SK-N-DZ (cell line): ENCODE results near the gene COLEC11. TPM values are rescaled to one million over a fixed set of nuclear protein-coding genes. Genes with fewer than 3 reads are reported as not detected.
A peak's percentile ranks its signal among the peaks of the same experiment; 100 is the strongest.
"Not testable (repeated sequence)": the region's sequence is repeated elsewhere in the genome, so short reads cannot be mapped to it uniquely, and the experiment has no call there.

Experiments
- DNase-seq: peaks from one replicate; pipeline ENCODE4 v3.0.0-alpha.2; 2015; ENCODE audit warnings: low spot score
- polyA plus RNA-seq, 2 experiments: library from polyadenylated mRNA; depleted of rRNA; stranded (reverse); fragments of >200 nt; gene quantifications; 2 replicates each; pipeline ENCODE4 v1.2.3, GENCODE V29; 2014

The COLEC11 gene
- 28.0 and 37.2 TPM in 2 replicates for polyA plus RNA-seq (2014; cell fraction: cytosol; rRNA removed)
- 24.5 and 27.2 TPM in 2 replicates for polyA plus RNA-seq (2014; cell fraction: nucleus; rRNA removed)

DNA sequence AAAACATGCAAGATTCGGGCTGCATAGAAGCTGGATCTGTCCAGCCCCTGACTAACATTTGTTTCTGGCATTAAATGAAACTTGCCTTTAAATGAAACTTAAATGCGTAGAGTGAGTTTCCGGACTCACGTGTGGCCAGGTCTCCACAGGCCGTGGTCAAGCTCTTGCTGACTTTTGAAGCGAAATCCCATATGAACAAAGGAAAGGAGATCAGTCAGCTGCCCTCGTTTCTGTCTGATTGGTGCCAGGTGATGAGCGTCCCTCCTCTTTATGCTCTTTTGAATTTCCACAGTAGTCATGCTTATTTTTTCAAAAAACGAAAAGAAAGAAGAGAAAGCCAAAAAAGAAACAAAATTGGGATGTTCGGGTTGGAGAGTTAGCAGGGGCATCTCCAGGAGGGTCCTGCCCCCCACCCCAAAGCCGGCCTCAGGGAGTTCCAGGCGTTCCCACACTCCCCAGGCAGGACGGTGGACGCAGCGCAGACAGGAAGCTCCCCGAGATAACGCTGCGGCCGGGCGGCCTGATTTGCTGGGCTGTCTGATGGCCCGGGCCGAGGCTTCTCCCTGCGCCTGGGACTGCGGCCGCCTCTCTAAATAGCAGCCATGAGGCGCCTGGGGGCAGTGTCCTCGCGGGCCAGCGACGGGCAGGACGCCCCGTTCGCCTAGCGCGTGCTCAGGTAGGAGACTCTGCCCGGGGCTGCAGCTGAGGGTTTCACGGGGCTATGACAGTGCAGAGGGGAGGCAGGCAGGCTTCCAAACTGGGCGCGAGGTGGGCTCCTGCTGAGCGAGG is at the start of gene COLEC11:
TSS of gene COLEC11 (plus strand) at position 620 of the 789 bp plus-strand sequence. CDS start 9,229 bp downstream, outside the sequence.
- DNase-seq: peak; percentile 45

DNA sequence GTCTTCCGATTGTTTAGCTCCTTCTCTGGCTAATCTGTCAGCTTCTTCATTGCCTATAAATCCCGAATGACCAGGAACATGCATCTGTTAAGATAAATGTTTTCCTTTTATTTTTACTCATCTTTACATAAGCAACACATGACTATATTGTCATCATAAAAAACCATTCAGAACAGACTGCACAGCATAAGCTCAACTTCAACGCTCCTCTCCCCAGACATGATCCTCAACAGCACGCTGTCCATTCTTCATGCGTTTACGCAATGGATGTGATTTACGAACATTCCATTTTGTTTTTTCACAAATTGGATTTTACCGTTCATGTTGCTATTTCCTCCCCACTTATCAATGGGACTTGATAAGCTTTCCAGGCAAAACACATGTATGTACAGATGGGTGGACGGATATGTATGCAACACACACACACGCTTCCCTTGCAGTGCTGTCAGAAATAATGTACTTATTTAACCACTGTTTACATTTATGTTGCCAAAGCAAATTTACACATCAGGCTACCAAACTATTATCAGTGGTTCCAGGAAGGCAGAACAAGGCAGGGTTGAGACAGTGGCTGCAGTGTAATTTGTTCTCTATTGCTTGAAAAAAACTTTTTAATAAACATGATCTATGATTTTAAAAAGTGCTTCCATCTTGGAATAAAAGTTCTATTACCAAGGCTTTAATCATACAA is 49.0 kb upstream of the COLEC11 start:
- DNase-seq: no peak

DNA sequence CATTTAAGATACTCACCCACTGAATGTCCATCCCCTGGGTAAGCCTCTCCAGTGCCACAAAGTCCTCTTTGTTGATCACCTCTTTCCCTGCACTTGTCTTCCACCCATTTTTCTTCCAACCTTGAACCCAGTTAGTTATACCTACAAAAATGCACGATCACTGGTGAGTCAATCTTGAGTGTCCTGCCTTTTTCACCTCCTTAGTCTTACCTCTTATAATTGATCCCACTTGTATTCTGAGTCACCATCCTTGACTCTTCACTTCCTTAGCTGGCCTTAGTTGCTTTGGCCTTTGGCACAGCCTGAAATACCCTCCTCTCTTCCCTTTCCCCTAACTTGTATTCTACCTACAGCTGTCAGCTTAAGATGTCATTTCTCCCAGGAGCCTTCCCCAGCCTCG is 47.0 kb upstream of the COLEC11 start:
- no peak for DNase-seq

DNA sequence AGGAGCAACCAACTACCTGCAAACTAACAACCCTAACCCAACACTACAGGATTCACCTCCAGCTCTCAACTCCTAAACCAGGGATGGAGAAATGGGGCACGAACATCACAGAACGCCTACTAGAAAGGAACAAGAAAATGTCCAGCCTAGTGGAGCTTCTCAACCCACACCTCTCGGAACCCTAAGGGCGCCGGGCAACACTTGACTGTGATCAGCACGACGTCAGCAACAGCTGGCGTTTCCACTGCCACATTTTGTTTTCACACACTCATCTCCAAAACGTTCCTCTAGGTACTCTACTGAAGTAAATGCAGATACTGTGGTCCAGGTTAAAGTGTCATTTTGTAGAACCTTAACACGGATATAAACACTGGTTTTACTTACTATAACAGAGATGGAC is 41.0 kb upstream of the COLEC11 start:
- DNase-seq: no peak

DNA sequence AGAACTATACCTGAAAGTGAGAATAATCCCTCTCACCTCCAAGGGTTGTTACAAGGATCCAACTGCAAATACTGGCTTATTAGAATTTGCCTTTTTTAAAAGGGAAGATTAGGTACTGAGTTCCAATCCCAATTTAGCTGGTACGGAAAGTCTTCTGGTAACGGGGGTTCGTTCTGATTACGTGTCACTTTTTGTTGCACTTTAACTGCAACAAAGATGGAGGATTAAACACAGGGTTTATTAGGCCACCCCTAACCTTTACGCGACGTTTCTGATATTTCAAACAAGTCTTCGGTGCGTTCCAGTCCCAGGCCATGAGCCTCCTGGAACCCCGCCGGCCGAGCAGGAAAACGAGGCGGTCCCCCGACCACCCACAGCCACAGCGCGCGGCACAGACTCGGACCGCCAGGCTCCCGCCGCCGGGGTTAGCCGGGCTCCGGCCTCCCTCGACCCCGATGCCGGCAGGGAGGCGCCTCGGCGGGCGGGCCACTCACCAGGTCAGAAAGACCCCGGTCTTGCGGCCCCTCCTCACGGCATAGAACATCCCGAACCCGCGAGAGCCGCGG is 37.2 kb upstream of the COLEC11 start:
- DNase-seq: no peak

DNA sequence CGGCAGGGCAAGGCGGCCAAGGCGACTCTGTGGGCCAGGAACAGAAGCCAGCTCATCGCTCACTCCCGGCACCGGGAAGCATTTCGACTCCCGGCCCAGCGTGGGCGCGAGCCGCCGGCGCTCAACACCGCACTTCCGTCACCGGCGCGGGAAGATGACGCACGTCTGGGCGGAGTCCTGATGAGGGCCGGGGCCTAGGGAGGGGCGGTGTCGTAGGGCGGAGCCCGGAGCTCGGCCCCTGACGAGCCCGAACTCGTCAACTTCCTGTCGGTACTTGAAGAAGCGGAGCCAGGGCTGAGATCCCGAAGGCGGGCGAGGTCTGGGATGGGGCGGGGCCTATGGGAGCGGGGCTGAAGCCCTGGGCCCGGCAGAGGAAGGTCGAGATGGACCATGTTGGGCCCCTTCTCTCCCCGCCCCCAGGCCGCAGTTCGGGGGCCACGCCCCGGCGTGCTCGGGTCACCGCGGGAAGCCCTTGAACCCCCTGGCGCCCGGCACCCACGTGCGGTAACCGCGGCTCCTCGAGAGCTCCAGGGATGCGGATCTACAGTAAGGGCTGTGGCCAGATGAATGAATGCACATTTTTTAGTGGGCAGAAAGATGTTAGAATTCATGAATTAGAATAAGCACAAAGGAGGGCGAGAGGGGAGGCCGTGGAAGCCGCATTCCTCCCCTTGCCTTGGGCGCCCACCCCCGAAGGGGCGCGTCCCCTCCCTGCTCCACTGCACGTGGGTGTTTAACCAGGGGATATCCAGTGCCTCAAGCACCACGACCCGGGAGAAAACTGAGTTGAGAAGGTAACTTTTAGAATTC is 36.5 kb upstream of the COLEC11 start, which contains the start of gene RNASEH1:
TSS of gene RNASEH1 (minus strand) at position 129 of the 810 bp plus-strand sequence. CDS start at position 56, 73 bp downstream.
- peak; percentile 99 for DNase-seq

DNA sequence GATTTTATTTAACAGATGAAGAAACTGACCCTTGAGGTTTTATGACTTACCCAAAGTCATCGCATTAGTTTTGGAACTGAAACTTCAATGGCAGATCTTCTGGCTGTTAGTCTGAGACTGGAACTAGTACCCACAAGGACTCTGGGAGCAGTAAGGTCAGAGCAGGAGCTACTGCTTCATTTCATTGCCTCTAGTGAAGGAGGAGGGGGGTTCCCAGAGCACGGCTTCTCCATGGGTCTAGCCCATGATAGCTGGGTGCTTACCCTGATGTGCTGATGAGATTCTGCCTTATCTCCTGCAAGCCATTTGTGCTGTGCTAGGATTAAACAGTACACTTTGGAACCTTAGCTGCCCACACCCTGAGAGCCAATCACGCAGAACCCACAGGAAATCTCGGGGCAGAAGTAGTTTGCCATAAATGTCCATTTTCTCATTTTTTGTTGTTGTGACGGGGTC is 31.4 kb upstream of the COLEC11 start:
- no peak for DNase-seq

DNA sequence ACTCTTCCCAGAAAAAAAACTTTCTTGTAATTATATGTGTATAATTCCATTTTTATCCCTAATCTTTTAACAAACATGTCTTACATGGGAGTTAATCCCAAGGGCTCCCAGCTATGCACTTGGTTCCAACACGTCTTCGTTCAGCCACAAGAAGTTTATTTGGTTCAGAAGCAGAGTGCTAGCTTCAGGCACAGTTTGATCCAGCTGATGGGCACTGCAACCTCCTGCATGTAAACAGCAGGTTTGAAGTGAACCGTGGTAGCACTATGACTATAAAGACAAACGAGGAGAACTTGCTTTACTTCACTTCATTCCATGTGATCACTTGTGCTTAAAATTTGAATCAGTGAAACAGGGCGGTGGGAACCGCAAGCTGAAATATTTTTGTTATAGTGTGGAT is 29.8 kb upstream of the COLEC11 start:
- no peak for DNase-seq

DNA sequence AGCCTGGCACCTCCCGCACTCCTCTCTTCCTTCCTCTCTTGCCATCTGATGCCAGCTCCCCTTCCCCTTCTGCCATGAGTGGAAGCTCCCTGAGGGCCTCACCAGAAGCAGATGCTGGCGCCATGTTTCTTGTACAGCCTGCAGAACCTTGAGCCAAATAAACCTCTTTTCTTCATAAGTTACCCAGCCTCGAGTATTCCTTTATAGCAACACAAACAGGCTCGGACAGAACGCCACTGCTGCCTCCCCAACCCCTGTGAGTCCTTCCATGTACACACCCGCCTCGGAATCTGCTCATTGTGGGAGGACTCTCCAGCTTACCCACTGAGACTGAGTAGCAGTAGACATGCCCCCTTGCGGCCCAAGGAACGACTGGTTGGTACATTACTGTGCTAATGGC is 28.1 kb upstream of the COLEC11 start:
- DNase-seq: no peak

DNA sequence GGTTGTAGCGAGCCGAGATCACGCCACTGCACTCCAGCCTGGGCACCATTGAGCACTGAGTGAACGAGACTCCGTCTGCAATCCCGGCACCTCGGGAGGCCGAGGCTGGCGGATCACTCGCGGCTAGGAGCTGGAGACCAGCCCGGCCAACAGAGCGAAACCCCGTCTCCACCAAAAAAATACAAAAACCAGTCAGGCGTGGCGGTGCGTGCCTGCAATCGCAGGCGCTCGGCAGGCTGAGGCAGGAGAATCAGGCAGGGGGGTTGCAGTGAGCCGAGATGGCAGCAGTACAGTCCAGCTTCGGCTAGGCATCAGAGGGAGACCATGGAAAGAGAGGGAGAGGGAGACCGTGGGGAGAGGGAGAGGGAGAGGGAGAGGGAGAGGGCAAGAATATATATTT is 25.3 kb upstream of the COLEC11 start:
- not testable (repeated sequence) for DNase-seq

DNA sequence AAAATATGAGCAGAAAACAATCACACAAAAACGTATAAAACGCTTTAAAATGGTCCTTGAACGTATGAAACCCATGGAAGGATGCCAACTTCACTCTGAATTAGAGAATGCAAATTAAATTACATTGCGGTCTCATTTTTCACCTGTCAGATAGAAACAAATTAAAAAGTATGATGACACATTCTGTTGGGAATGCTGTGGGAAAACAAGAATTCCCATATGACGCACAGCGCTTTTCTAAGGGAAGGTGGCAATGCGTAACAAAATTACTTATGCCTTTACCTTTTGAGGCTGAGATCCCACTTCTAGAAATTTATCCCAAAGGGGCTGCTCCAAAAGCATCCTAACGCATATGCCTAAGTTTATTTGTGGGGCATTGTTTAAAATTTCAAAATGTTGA is 23.6 kb upstream of the COLEC11 start:
- peak; percentile 56 for DNase-seq

DNA sequence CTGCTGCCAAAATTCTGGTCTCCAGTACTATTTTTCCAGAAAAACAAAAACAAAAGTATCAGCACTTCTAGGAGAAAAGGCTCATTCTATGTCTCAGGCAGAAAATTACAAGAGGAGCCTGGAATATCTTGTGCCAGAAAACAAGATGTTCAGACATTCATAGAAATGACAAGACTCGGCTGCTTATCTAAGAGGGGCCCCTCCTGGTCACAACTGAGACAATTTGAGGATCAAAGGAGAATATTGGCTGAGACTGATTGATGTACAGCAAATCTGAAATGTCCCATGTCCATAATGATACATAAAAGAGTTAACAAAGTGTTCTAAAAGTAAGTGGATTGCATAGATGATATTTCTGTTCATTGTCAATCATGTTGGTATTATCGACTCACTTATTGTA is 22.3 kb upstream of the COLEC11 start:
- DNase-seq: no peak

DNA sequence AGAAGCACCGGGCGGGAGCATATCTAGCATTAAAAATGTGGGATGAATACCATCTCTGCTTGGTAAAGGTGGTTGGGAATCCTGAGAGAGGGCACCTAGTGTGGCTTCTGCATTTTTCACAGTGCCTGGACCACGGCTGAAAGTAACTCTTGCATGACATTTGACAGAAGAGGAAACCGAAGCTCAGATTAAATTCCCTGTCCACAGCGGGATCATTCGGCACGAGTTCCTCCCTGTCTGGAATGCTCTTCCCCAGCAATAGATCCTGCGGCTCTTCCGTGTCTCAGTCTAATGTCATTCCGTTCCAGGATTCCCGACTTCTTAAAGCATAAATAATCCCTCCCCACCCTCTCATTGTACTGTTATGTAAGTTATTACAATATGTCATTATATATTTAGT is 20.8 kb upstream of the COLEC11 start:
- DNase-seq: no peak

DNA sequence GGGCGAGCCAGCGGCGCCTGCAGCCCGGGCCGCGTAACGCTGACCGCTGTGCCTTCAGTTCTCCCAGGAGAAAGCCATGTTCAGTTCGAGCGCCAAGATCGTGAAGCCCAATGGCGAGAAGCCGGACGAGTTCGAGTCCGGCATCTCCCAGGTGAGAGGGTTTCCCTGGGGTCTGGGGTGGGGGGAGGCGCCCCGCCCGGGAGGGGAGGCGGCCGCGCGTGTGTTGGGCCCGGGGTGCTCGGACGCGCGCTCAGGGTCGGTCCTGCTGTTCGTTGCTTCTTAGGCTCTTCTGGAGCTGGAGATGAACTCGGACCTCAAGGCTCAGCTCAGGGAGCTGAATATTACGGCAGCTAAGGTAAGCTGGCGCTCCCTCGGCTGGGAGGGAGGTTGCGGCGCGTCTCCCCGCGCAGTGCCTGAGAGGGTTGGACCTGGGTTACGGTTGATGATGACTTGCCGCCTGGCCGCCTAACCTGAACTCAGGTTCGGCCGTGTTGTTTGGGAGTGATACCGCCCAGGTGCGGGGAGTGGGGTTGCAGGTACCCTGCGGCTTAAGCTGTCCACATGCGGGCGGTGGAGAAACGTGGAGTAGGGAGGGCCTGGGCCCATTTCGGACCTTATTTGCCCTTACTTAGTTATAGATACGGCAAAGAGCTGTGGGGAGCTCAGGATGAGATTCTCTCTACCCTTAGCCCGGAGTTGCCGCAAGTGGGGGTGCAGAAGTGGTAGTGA is 19.2 kb upstream of the COLEC11 start:
- DNase-seq: no peak

DNA sequence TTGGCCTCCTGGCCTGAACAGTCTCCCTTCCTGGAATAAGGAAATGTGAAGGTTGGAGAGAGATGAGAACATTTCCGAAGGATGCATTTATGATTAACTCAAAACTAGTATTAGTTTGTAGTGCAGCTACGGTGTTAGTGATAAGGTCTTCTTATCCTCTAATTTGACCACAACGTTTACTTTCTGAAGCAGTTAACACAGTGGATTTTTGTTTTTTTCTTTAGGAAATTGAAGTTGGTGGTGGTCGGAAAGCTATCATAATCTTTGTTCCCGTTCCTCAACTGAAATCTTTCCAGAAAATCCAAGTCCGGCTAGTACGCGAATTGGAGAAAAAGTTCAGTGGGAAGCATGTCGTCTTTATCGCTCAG is 18.7 kb upstream of the COLEC11 start:
- not testable (repeated sequence) for DNase-seq

DNA sequence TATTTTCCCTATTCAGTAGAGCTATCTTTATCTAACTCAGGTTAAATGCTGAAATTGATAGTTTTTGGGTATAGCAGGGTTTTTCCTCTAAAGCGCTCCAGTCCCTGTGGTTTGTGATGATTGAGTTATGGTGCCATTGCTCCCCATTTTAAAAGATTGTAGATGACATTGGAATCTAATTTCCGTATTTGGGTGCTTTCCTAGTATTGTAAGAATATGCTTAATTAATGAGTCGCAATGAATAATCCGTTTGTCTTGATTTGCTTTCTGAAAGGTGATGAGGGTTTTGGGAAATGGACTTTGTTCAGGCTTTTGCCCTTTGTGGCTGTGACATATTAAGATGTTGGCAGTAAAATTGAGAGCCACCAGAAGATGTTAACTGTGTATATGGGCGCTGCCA is 15.9 kb upstream of the COLEC11 start:
- no peak for DNase-seq

DNA sequence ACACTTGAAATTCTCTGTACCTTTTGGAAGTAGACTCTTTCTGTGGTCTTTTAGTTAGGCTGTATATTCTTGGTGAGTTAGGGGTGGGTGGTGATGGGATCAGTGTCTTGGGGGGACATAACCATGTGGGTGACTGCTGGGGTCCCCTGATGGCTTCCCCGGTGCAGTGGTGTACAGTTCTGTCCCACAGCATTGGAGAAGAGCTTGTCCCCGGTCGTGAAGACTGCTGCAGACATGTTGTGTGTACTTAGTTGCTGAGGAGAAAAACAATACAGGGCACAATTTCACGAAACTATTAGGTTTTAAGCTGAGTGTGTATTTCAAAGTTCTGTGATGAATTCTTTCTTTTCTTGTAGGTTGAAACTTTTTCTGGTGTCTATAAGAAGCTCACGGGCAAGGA is 14.5 kb upstream of the COLEC11 start:
- no peak for DNase-seq

DNA sequence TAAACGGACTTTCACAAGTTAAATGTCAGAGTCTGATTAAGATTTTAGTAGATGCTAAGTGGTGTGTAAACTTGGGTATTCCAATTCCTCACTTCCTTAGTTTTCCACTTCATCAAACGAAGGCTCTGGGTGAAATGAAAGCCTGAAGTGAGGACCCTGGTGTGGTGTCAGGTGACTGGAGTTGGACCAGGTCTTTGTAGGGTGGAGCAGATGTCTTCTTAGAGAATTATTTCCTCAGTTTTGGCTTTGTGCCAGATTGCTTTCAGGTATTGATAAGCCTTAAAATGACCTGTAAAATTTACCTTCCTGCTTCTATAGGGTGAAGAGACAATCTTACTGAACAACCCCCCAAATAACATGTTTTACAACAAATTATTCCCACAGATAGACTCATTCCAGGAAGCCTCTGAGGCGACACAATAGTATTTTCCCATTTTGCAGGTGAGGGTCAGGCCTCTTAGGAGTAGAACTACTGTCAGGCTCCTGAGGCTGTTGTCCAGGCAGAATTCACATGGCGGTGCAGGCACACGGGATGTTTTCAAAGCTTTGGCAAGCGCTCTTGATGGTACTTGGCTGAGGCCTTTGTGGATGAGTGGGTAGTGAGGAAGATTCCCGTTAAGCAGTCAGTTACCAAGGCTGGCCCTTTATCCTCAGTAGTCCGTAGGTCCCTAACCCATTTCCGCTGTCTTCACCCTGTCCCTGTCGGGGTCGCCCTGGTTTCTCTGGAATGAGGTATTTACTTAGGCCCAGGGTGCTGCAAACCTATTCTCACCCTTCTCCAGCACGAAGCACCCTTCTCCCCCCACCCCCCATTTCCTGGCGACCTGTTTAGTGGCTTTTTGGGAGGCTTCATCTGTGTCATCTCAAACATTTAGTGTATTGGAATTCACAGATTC is 13.3 kb upstream of the COLEC11 start:
- no peak for DNase-seq

DNA sequence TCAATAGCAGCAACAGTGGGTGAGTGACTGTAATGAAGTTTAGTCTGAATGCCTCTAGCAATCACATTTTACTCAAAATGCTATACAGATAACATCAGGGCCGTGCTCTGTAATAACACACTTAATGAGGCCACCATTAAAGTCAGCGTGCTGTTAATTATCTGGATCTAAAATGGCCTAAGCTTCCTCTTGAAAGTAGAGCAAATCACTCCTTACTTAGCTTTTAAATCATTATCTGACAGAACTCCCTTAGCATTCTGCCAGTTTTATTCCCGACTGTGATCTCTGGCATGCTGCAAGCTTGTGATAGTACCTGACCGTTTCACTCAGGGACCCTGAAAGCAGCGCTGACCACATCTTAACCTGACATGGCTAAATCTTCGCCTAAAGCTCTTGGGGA is 10.8 kb upstream of the COLEC11 start:
- no peak for DNase-seq
